ENCODE measurements around the gene KIF16B.

The KIF16B gene

GRCh38 chr20:16321291-16321690, 252.0 kb downstream of the KIF16B start:
- CTCF ChIA-PET: no interaction called here
- POLR2A ChIA-PET: no interaction called here
- no peak for TF ChIP-seq CTCF (IDR thresholded peaks at IDR 0.05; ENCODE audit: insufficient read depth, low read length, missing control alignments)
- H3K4me3 ChIP-seq (ENCODE audit: low read depth, low read length): no peak overlapping the region
- DNase-seq (ENCODE audit: low read depth, low spot score): no peak

GRCh38 chr20:16317445-16318362, 255.5 kb downstream of the KIF16B start:
- TF ChIP-seq CTCF (IDR thresholded peaks at IDR 0.05; ENCODE audit: insufficient read depth, low read length, missing control alignments): no peak

GRCh38 chr20:16316513-16316912, 256.7 kb downstream of the KIF16B start:
- CTCF ChIA-PET: no interaction called here
- H3K4me3 ChIP-seq (ENCODE audit: low read depth, low read length): no peak overlapping the region
- POLR2A ChIA-PET: no interaction called here
- no peak for TF ChIP-seq CTCF (IDR thresholded peaks at IDR 0.05; ENCODE audit: insufficient read depth, low read length, missing control alignments)
- no peak for DNase-seq (ENCODE audit: low read depth, low spot score)

More at GRCh38 chr20:16317445-16318362, 255.5 kb downstream of the KIF16B start:
- DNase-seq (ENCODE audit: low read depth, low spot score): no peak
- CTCF ChIA-PET: no interaction called here
- POLR2A ChIA-PET: no interaction called here
- H3K4me3 ChIP-seq (ENCODE audit: low read depth, low read length): no peak overlapping the region

- ChIA-PET POLR2A (no interaction called here), CTCF (no interaction called here)
- no peak for DNase-seq (ENCODE audit: low read depth, low spot score)
- no peak overlapping the region for H3K4me3 ChIP-seq (ENCODE audit: low read depth, low read length)
- no peak for TF ChIP-seq CTCF (IDR thresholded peaks at IDR 0.05; ENCODE audit: insufficient read depth, low read length, missing control alignments)
Observed at GRCh38 chr20:16314748-16315159, 258.5 kb downstream of the KIF16B start.

- no peak for TF ChIP-seq CTCF (IDR thresholded peaks at IDR 0.05; ENCODE audit: insufficient read depth, low read length, missing control alignments)
- ChIA-PET CTCF (no interaction called here), POLR2A (no interaction called here)
- no peak overlapping the region for H3K4me3 ChIP-seq (ENCODE audit: low read depth, low read length)
- DNase-seq (ENCODE audit: low read depth, low spot score): no peak
Observed at GRCh38 chr20:16314320-16314719, 258.9 kb downstream of the KIF16B start.

- H3K4me3 ChIP-seq (ENCODE audit: low read depth, low read length): no peak overlapping the region
- DNase-seq (ENCODE audit: low read depth, low spot score): no peak
- CTCF ChIA-PET: no interaction called here
- TF ChIP-seq CTCF (IDR thresholded peaks at IDR 0.05; ENCODE audit: insufficient read depth, low read length, missing control alignments): no peak
- POLR2A ChIA-PET: no interaction called here
Observed at GRCh38 chr20:16313917-16314316, 259.3 kb downstream of the KIF16B start.
